ENCODE data around the gene ARSI.

ARSI gene

DNA sequence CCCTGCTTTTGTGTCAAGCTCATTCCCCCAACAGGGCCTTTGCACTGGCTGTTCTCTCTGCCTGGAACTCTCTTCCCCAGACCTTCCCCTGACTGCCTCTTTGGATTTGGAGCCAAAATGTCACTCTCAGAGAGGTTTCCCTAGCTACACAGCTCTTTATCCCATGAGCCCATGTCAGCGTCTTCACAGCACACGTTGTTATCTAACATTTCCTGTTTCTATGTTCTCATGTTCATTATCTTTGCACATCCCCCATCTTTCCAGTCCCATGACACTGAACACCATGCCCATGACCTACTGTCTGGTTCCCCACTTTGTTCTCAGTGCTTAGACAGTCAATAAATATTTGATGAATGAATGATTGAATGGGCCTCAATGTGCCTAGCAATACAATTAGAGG, 26.3 kb upstream of the ARSI start:
- Histone ChIP-seq H3F3A (ENCODE audit: insufficient read depth) (no peaks in the 10 kb centered on the region), H4K20me1 (ENCODE audit: low read depth, low read length) (no peaks in the 10 kb centered on the region), H3K27me3 (ENCODE audit: low read length) (no peaks in the 10 kb centered on the region), H3K27ac (ENCODE audit: low read depth, low read length) (no peak overlapping the region), H3K9me2 (replicated peaks; ENCODE audit: insufficient read depth, low read length) (no peaks in the 10 kb centered on the region), H2AFZ (ENCODE audit: low read depth, low read length, severe bottlenecking) (no peak overlapping the region), H3K79me2 (ENCODE audit: insufficient read depth, low read length) (no peaks in the 10 kb centered on the region), H3K4me3 (ENCODE audit: insufficient read depth, low read length, poor library complexity, severe bottlenecking) (no peak overlapping the region), H3K9ac (ENCODE audit: low read length) (no peak overlapping the region), H3K9me3 (ENCODE audit: insufficient read depth, low read length) (no peaks in the 10 kb centered on the region), H3K36me3 (ENCODE audit: low read length) (no peaks in the 10 kb centered on the region), H3K4me2 (ENCODE audit: low read depth, low read length, poor library complexity, severe bottlenecking) (no peak overlapping the region)
- TF ChIP-seq CTCF (IDR thresholded peaks at IDR 0.05; ENCODE audit: insufficient read depth, low read length, poor library complexity, severe bottlenecking): no peak
- TF ChIP-seq EZH2phosphoT487 (conservative IDR thresholded peaks at IDR 0.05; ENCODE audit: low read length): no peak

- no peaks in the 10 kb centered on the region for H3K9me2 ChIP-seq (replicated peaks; ENCODE audit: insufficient read depth, low read length)
- no peak overlapping the region for H3K4me2 ChIP-seq (ENCODE audit: low read depth, low read length, poor library complexity, severe bottlenecking)
- no peaks in the 10 kb centered on the region for H3K27me3 ChIP-seq (ENCODE audit: low read length)
- TF ChIP-seq EZH2phosphoT487 (conservative IDR thresholded peaks at IDR 0.05; ENCODE audit: low read length): no peak
- no peak overlapping the region for H3K27ac ChIP-seq (ENCODE audit: low read depth, low read length)
- H3F3A ChIP-seq (ENCODE audit: insufficient read depth): no peaks in the 10 kb centered on the region
- H3K9ac ChIP-seq (ENCODE audit: low read length): no peak overlapping the region
- H3K4me3 ChIP-seq (ENCODE audit: insufficient read depth, low read length, poor library complexity, severe bottlenecking): no peak overlapping the region
- H4K20me1 ChIP-seq (ENCODE audit: low read depth, low read length): no peaks in the 10 kb centered on the region
- no peak overlapping the region for H2AFZ ChIP-seq (ENCODE audit: low read depth, low read length, severe bottlenecking)
- H3K9me3 ChIP-seq (ENCODE audit: insufficient read depth, low read length): no peaks in the 10 kb centered on the region
- no peaks in the 10 kb centered on the region for H3K79me2 ChIP-seq (ENCODE audit: insufficient read depth, low read length)
- no peaks in the 10 kb centered on the region for H3K36me3 ChIP-seq (ENCODE audit: low read length)
Measured at GRCh38 chr5:150328515-150328914, 25.8 kb upstream of the ARSI start.

DNA sequence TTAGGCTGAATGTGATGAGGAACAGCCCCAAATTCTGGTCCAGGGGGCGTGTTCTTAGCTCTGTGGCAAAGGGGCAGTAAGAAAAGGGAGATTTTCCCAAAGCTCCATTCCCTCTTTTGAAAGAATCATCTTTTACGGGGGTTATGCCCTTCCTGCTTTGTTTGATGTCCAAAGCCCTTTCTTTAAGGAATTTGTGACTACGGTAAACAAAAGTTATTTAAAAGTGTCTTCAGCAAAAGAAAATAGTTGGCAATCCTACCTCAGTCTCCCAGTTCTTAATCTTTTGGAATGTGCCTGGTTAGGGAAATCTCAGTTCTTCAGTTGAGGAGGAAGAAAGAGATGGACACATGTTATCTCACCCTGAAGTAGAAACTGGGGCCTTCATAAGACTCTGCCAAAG, 24.4 kb upstream of the ARSI start:
- H3K9me2 ChIP-seq (replicated peaks; ENCODE audit: insufficient read depth, low read length): no peaks in the 10 kb centered on the region
- no peak overlapping the region for H3K27ac ChIP-seq (ENCODE audit: low read depth, low read length)
- no peak overlapping the region for H2AFZ ChIP-seq (ENCODE audit: low read depth, low read length, severe bottlenecking)
- no peak overlapping the region for H3K4me3 ChIP-seq (ENCODE audit: insufficient read depth, low read length, poor library complexity, severe bottlenecking)
- no peaks in the 10 kb centered on the region for H3K9me3 ChIP-seq (ENCODE audit: insufficient read depth, low read length)
- TF ChIP-seq CTCF (IDR thresholded peaks at IDR 0.05; ENCODE audit: insufficient read depth, low read length, poor library complexity, severe bottlenecking) (no peak), EZH2phosphoT487 (conservative IDR thresholded peaks at IDR 0.05; ENCODE audit: low read length) (no peak)
- no peak overlapping the region for H3K4me2 ChIP-seq (ENCODE audit: low read depth, low read length, poor library complexity, severe bottlenecking)
- no peaks in the 10 kb centered on the region for H4K20me1 ChIP-seq (ENCODE audit: low read depth, low read length)
- H3K27me3 ChIP-seq (ENCODE audit: low read length): no peaks in the 10 kb centered on the region
- no peak overlapping the region for H3K9ac ChIP-seq (ENCODE audit: low read length)
- no peaks in the 10 kb centered on the region for H3K79me2 ChIP-seq (ENCODE audit: insufficient read depth, low read length)
- H3K36me3 ChIP-seq (ENCODE audit: low read length): no peaks in the 10 kb centered on the region
- no peaks in the 10 kb centered on the region for H3F3A ChIP-seq (ENCODE audit: insufficient read depth)

DNA sequence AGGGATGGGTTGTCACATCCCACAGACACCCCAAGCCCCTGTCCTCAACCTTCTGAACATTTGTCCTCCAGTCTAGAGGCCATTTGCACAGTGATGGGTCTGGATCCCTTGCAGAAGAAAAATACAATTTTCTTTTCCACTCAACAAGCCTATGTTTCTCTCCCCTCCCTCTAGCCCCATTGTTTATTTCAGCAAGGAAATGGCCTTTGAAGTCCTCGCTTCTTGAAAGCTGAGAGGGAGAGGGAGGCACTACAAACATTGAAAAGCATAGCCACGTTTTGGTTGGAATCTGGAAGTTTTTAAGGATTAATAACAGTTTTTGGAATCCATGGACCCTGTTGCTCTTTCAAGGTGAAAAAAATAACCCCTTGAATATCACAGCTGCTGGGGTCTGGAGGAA, 24.0 kb upstream of the ARSI start:
- Histone ChIP-seq H3K36me3 (ENCODE audit: low read length) (no peaks in the 10 kb centered on the region), H3K9me3 (ENCODE audit: insufficient read depth, low read length) (no peaks in the 10 kb centered on the region), H3K4me3 (ENCODE audit: insufficient read depth, low read length, poor library complexity, severe bottlenecking) (no peak overlapping the region), H3F3A (ENCODE audit: insufficient read depth) (no peaks in the 10 kb centered on the region), H3K27me3 (ENCODE audit: low read length) (no peaks in the 10 kb centered on the region), H3K79me2 (ENCODE audit: insufficient read depth, low read length) (no peaks in the 10 kb centered on the region), H3K27ac (ENCODE audit: low read depth, low read length) (no peak overlapping the region), H3K9me2 (replicated peaks; ENCODE audit: insufficient read depth, low read length) (no peaks in the 10 kb centered on the region), H4K20me1 (ENCODE audit: low read depth, low read length) (no peaks in the 10 kb centered on the region), H3K9ac (ENCODE audit: low read length) (no peak overlapping the region), H2AFZ (ENCODE audit: low read depth, low read length, severe bottlenecking) (no peak overlapping the region), H3K4me2 (ENCODE audit: low read depth, low read length, poor library complexity, severe bottlenecking) (no peak overlapping the region)
- TF ChIP-seq CTCF (IDR thresholded peaks at IDR 0.05; ENCODE audit: insufficient read depth, low read length, poor library complexity, severe bottlenecking) (no peak), EZH2phosphoT487 (conservative IDR thresholded peaks at IDR 0.05; ENCODE audit: low read length) (no peak)

Measured in SU-DHL-6 (cell line).